K562 (cell line): ENCODE measurements around the gene FBXO28. TPM values are rescaled to one million over a fixed set of nuclear protein-coding genes. Genes with fewer than 3 reads are reported as not detected.

ENCODE experiments used
- ATF1 ChIP-seq, 2 experiments: fragments of 450-650 bp in 1 of 2; IDR thresholded peaks; 2 replicates each; pipeline ENCODE4 v1.6.1; 2016; ENCODE audit warnings: missing compliant biosample characterization in 1 of 2, missing genetic modification characterization in 1 of 2
- CEBPG ChIP-seq, 3 experiments: fragments of 200-800 bp in 1 of 3; sonication (Bioruptor generic) in 1 of 3; sonication (generic) in 1 of 3; formaldehyde crosslinking in 1 of 3; IDR thresholded peaks in 2 of 3; conservative IDR thresholded peaks in 1 of 3; 2 replicates each; pipeline versions ENCODE4 v1.6.1 to v1.8.0; 2016 to 2022; ENCODE audit warnings: missing compliant biosample characterization in 2 of 3, missing genetic modification characterization in 2 of 3, mild to moderate bottlenecking in 1 of 3, missing genetic modification reagents in 1 of 3
- CTCF ChIP-seq, 3 experiments: IDR thresholded peaks in 2 of 3; conservative IDR thresholded peaks in 1 of 3; 2 replicates each; pipeline ENCODE4 v1.5.1; 2011 to 2012; ENCODE audit warnings: low read length in 3 of 3, mild to moderate bottlenecking in 3 of 3, control low read depth in 2 of 3, improper control_type of control experiment in 1 of 3, inconsistent platforms in 1 of 3, low read depth in 1 of 3, mixed read lengths in 1 of 3, moderate library complexity in 1 of 3; ENCODE audit not compliant: insufficient read depth in 2 of 3
- FIP1L1 ChIP-seq: fragments of 200-400 bp; formaldehyde crosslinking; IDR thresholded peaks from 2 replicates; pipeline ENCODE4 v1.6.1; 2018; ENCODE audit warnings: mild to moderate bottlenecking, low read depth, low read length; ENCODE audit not compliant: poor library complexity, severe bottlenecking
- GABPB1 ChIP-seq: sonication (generic); formaldehyde crosslinking; IDR thresholded peaks from 2 replicates; pipeline ENCODE4 v1.8.0; 2022; ENCODE audit warnings: mild to moderate bottlenecking, missing genetic modification reagents
- HNRNPLL ChIP-seq: fragments of 200-400 bp; formaldehyde crosslinking; IDR thresholded peaks from 2 replicates; pipeline ENCODE4 v1.6.1; 2017; ENCODE audit warnings: low read length, low read depth, mild to moderate bottlenecking; ENCODE audit not compliant: poor library complexity, severe bottlenecking
- MXI1 ChIP-seq: IDR thresholded peaks from 2 replicates; pipeline ENCODE4 v1.6.1; 2011; ENCODE audit warnings: low read depth, mild to moderate bottlenecking, improper control_type of control experiment, low read length
- NCOA1 ChIP-seq: fragments of 450-650 bp; IDR thresholded peaks from 2 replicates; pipeline ENCODE4 v1.6.1; 2016; ENCODE audit warnings: low read depth
- NRF1 ChIP-seq, 2 experiments: fragments of 450-650 bp; IDR thresholded peaks in 1 of 2; conservative IDR thresholded peaks in 1 of 2; 2 replicates each; pipeline ENCODE4 v1.6.1; 2014; ENCODE audit warnings: mild to moderate bottlenecking in 2 of 2
- RBBP5 ChIP-seq: fragments of 200-600 bp; sonication (generic); IDR thresholded peaks from 2 replicates; pipeline ENCODE4 v1.6.1; 2012; ENCODE audit warnings: borderline replicate concordance, mild to moderate bottlenecking, low read length, control low read depth, inconsistent platforms; ENCODE audit not compliant: insufficient read depth, poor library complexity, severe bottlenecking
- TCF3 ChIP-seq: sonication (generic); formaldehyde crosslinking; IDR thresholded peaks from 2 replicates; pipeline ENCODE4 v1.4.0; 2020; ENCODE audit warnings: mild to moderate bottlenecking, missing genetic modification reagents
- ZNF395 ChIP-seq: fragments of 200-800 bp; sonication (Bioruptor generic); IDR thresholded peaks from 2 replicates; pipeline ENCODE4 v1.6.1; 2017; ENCODE audit warnings: missing genetic modification characterization, missing compliant biosample characterization
- ZNF407 ChIP-seq: fragments of 450-650 bp; IDR thresholded peaks from 2 replicates; pipeline ENCODE4 v1.6.1; 2016; ENCODE audit warnings: low read depth
- polyA plus RNA-seq, 8 experiments: library from polyadenylated mRNA; depleted of rRNA in 4 of 8; stranded (reverse) in 5 of 8; unstranded in 3 of 8; fragments of >200 nt; fragmentation: Nextera tagmentation in 2 of 8; fragmentation: Illumina TruSeq in 1 of 8; extraction: Ambion mirVana in 2 of 8; extraction: Trizol in 1 of 8; gene quantifications; 2 replicates each; pipeline versions ENCODE4 v1.2.1 to v1.2.3, GENCODE V29; 2011 to 2014; ENCODE audit warnings: inconsistent platforms in 1 of 8, missing spikeins in 1 of 8
- total RNA-seq, 7 experiments: library from RNA; depleted of rRNA in 6 of 7; stranded (reverse); fragments of >200 nt in 6 of 7; fragmentation: Illumina TruSeq in 2 of 7; extraction: Trizol in 2 of 7; gene quantifications; 2 replicates each; pipeline versions ENCODE4 v1.2.1 to v1.2.3, GENCODE V29; 2011 to 2021; ENCODE audit warnings: low replicate concordance in 1 of 7

The FBXO28 gene
- total and polyA plus RNA-seq, 9 of the 15 experiments (the other 6 are each of a cell fraction or from before 2014, with no cell fraction given) = 4.1 to 34.8 (median 25.3) TPM

DNA sequence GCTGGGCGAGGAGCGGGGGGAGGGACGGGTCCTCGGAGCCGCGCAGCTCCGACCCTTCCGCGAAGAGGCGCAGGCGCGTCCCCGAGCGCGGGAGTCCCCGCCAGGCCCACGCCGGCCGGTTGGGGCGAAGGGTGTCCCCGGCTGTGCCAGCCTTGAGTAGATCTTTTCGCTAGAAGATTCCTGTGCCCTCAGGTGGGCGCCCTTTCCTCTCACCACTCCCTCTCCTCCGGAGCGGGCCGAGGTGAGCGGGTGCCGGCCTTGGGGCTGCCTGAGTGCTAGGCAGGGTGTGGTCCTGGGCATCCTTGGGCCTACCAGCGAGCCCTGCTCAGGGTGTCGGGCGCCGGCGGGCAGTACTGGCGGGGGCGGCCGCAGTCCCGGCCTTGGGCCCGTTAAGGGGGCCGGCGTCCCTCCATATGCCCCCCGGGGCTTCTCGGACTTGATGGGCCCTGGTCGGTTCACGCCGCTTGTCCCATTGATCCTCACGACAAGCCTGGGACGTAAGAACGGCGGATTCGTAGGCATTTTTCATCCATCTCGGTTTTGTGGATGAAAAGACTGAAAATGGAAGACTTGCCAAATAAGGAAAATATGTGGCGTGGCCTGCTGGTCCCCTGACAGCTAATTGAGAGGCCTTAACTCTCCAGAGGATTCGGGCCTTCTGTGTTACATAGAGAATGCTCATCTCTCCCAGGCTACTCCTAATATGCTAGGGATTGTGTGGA, 69.8 kb downstream of the FBXO28 start (continued):
- TF ChIP-seq ZNF407 = peak; percentile 61; the same call in 1 of the 2 replicates
- no peak for TF ChIP-seq CTCF (IDR thresholded peaks at IDR 0.05 in 2 of 3, conservative IDR thresholded peaks at IDR 0.05 in 1 of 3; ENCODE audit: insufficient read depth in 2 of 3, low read depth in 1 of 3, low read length in 3 of 3)
- no peak for TF ChIP-seq TCF3
- TF ChIP-seq MXI1 = no peak
- TF ChIP-seq GABPB1 (CRISPR knock-in tag) = peak; percentile 40; the same call in 1 of the 2 replicates
- no peak; the same call in 1 of the 2 replicates for TF ChIP-seq ZNF395 (CRISPR knock-in tag)
- peak; percentile 85 to 88 for TF ChIP-seq NRF1 (conservative IDR thresholded peaks at IDR 0.05 in 1 of 2, IDR thresholded peaks at IDR 0.05 in 1 of 2)
- TF ChIP-seq CEBPG (CRISPR knock-in tag; IDR thresholded peaks at IDR 0.05) = 0 out of 2 replicates have a peak, but pooled peaks have one; percentile 6
- no peak for TF ChIP-seq CEBPG (tag; conservative IDR thresholded peaks at IDR 0.05 in 1 of 2, IDR thresholded peaks at IDR 0.05 in 1 of 2)
- TF ChIP-seq RBBP5 = peak; percentile 71
- peak; percentile 28 for TF ChIP-seq FIP1L1
- TF ChIP-seq NCOA1 = no peak
- TF ChIP-seq ATF1 (CRISPR knock-in tag; IDR thresholded peaks at IDR 0.05) = no peak
- 0 out of 2 replicates have a peak, but pooled peaks have one; percentile 5 for TF ChIP-seq ATF1 (tag; IDR thresholded peaks at IDR 0.05)
- TF ChIP-seq HNRNPLL = peak; percentile 0
